Epithelial cell of proximal tubule (primary cell): Measurements from ENCODE around the gene MAD1L1. TPM values are rescaled to one million over a fixed set of nuclear protein-coding genes. Genes with fewer than 3 reads are reported as not detected.

Source experiments
- DNase-seq: peaks from one replicate; pipeline ENCODE4 v3.0.0-alpha.2; 2011; ENCODE audit warnings: low read depth
- H3K4me3 ChIP-seq: 2 replicates; pipeline ENCODE4 v1.5.1; 2011; ENCODE audit warnings: low read depth, mild to moderate bottlenecking, low read length
- total RNA-seq: library from RNA; depleted of rRNA; stranded (reverse); fragments of >200 nt; gene quantifications from 2 replicates; pipeline ENCODE4 v1.2.3, GENCODE V29; 2015
- TF ChIP-seq, protein P1 (sequence below): conservative IDR thresholded peaks from 2 replicates; pipeline ENCODE4 v1.5.1; 2012; ENCODE audit warnings: low read depth, mild to moderate bottlenecking, low read length

MAD1L1 gene
- total RNA-seq, 1 donor from 2014 or later, result 83.4 TPM

DNA sequence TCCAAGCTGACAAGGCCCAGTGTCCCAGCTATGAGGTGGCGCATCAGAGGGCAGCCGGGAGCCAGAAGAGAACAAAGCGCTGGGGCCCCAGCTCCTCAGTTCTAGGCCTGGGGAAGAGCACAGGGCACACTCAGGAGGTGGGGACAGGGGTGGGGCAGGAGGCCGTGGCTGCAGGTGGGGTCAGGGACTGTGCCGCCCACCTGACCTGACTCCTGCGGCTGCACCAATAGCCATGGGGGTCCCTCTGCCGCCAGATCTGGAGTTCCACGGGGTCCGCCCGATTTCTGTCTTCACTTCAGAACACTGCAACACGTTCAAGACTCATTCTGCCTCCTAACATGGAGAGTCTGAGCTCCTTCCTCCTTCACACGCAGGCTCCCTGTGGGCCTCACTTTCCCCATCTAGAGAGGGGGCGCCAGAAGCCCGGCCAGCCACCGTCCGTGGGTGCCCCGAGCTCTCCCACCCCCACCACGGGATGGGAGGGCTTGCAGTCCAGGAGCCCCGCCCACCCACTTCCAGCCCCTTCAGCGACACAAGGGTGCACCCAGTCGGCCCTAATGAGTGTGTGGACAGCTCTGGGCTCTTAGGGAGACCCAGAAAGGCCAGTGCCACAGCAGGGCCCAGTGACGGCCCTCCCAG is 278.3 kb downstream of the MAD1L1 start:
- TF ChIP-seq, protein P1, sequence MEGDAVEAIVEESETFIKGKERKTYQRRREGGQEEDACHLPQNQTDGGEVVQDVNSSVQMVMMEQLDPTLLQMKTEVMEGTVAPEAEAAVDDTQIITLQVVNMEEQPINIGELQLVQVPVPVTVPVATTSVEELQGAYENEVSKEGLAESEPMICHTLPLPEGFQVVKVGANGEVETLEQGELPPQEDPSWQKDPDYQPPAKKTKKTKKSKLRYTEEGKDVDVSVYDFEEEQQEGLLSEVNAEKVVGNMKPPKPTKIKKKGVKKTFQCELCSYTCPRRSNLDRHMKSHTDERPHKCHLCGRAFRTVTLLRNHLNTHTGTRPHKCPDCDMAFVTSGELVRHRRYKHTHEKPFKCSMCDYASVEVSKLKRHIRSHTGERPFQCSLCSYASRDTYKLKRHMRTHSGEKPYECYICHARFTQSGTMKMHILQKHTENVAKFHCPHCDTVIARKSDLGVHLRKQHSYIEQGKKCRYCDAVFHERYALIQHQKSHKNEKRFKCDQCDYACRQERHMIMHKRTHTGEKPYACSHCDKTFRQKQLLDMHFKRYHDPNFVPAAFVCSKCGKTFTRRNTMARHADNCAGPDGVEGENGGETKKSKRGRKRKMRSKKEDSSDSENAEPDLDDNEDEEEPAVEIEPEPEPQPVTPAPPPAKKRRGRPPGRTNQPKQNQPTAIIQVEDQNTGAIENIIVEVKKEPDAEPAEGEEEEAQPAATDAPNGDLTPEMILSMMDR, result no peak
- no peak overlapping the region for H3K4me3 ChIP-seq
- no peak for DNase-seq

DNA sequence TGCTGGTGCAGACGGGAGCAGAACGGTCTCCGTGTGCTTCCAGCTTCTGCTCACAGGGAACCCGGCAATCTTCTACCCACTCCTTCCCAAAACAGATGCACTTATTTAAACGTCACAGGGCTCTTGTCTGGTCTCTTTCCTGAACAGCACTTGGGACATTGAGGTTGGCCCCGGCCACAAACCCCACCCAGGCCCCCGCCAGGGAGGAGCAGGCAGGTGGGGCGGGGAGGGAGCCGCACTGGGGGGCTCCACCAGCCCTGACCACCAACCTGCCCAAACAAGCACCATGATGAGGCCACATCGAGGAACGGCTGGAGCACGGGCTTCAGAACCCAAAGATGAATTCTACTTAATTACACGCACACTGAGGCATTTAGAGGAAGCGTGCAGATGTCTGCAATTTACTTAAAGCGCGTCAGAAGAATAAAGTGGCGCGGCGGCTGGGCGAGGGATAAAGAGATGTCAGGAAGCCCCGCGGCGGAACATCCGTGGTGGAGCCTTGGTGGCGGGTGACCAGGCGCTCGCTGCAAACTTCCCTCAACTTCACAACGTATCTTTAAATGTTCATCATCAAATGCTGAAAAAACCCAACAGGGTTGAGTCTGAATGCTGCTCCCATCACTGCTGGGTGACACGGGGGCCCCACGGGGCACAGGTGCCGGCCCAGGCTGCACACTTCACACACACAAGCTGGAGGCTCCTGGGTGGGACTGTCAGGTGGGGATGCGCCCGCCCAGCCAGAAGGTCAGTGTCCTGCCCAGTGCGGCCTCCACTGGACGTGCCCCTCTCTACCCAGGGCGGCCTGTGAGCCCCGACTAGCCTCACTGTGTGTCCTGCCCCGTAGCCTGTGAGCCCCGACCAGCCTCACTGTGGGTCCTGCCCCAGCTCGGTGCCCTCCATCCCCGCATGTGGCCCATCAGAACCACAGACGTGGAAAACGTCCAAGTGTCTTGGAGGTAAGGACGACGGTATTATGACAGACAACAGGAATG is 279.2 kb downstream of the MAD1L1 start:
- DNase-seq, result no peak
- H3K4me3 ChIP-seq, result no peak overlapping the region
- TF ChIP-seq, protein P1, result no peak

DNA sequence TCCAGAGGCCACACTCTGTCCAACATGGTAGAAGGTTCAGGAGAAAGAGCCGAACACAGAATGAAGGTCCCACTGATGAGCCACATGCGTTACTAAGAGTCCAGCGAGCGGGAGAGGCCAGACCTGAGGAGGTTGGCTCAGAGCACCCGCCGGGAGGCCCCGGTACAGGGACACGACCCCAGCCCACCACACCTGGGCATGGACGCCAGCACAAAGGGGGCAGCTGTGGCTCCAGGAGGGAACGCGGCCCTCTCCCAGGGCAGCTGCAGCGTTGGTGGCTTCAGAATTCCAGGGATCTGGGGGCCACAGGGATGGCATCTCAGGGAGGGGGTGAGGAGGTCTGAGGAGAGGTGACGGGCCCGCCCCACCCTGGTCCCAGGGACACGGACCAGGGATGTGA is 280.0 kb downstream of the MAD1L1 start:
- TF ChIP-seq, protein P1, result no peak
- no peak overlapping the region for H3K4me3 ChIP-seq
- DNase-seq, result no peak

DNA sequence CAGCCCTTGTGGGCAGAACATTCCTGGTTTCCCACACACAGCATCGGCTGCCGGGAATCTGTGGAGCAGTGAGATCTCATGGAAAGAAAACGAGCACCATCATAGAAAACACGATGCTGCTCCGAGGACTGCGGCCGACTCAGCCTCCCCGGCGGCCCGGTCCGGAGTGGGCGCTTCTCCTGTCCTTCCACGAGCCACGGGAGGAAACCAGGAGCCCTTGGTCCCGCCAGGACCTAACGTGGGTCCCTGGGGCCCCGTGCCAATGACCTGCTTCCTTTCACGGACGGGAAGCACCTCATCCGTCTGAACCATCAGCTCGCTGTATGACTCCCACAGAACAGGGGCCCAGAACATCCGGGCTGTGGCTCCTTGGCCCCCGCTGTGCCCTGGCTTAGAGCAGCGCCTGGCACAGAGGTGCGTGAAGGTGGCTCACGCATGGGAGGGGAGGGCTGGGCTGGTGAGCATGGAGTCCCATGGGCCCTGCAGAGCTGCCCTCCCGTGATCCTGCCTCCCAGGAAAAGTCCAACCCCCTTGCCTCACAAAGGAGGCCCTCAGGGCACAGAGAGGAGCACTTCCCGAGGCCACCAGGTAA is 280.5 kb downstream of the MAD1L1 start:
- TF ChIP-seq, protein P1, result no peak

DNA sequence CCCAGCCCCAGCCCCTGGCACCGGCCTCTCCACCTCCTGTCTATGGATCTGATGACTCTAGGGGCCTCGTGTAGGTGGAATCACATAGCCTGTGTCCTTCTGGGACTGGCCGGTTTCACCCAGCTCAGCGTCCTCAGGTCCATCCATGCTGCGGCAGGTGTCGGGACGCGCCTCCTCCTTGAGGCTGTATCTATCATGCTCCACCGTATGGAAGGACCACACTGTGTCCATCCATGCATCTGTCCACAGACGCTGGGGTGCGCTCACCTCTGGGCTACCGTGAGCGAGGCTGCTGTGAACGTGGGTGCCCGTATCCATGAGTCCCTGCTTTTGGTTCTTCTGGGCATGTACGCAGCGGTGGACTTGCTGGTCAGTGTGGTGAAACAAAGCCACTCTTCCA is 281.1 kb downstream of the MAD1L1 start:
- no peak overlapping the region for H3K4me3 ChIP-seq
- DNase-seq, result no peak
- TF ChIP-seq, protein P1, result no peak

More for the DNA sequence above, 280.5 kb downstream of the MAD1L1 start:
- no peak overlapping the region for H3K4me3 ChIP-seq
- no peak for DNase-seq

DNA sequence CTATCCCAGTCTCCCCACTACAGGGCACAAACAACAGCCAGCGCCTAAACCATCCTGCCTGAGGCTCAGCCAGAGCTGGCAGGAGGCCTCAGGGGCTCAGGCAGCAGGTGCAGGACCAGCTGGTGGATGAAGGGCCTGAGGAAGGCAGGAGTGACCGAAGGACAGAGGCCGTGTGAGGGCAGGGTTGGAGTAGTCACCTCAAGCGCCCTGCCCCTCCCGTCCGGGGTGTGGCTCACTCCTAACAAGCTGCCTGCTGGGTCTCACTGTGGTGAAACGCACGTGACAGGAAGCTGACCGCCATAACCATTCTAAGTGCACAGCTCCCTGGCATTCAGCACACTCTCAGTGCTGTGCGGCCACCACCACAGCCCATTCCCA is 281.6 kb downstream of the MAD1L1 start:
- no peak overlapping the region for H3K4me3 ChIP-seq
- TF ChIP-seq, protein P1, result no peak
- DNase-seq, result no peak
